GM21367 (cell line): ENCODE results near the gene DNM3.

Experiments used
- ATAC-seq: cut with Tn5 transposase; IDR thresholded peaks from one replicate; pipeline ENCODE4 v1.9.1; 2021; ENCODE audit not compliant: unreplicated experiment

DNM3 gene

DNA sequence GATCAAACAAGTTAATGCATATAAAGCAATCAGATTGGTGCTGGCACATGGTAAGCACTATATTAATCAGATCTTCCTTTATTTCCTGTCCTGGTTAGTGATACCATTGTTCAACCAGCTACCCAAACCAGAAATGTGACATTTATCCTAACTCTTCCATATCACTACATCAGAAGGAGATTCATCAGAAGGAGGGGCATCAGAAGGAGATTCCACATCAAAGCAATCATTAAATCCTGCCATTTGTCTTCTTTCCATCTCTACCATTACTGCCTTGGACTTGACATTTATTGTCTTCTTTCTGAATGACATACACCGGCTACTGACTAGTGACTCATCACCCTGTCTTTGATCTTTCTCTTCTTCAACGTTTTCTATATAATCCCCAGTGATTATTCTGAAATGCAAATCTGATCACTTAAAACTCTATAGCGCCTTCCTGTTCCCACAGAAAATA is 75.0 kb downstream of the DNM3 start:
- no peak for ATAC-seq

DNA sequence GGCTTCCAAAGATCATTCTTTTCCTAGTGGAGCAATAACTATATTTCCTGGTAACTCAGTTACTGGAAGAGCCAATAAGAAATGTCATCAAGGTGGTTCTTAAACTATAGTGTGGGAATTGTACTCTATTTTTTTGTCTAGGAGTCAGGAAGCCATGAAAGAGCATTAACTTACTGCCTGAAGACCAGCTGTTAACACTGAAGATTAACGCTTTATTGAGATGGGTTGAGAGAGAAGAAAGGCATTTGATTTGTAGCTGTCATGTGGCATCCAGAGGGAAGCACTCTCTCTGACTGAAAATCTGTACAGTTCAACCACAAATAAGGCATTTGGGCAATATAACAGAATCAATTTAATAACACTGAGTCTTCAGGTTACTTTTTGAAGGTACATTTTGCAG is 76.0 kb downstream of the DNM3 start:
- no peak for ATAC-seq

DNA sequence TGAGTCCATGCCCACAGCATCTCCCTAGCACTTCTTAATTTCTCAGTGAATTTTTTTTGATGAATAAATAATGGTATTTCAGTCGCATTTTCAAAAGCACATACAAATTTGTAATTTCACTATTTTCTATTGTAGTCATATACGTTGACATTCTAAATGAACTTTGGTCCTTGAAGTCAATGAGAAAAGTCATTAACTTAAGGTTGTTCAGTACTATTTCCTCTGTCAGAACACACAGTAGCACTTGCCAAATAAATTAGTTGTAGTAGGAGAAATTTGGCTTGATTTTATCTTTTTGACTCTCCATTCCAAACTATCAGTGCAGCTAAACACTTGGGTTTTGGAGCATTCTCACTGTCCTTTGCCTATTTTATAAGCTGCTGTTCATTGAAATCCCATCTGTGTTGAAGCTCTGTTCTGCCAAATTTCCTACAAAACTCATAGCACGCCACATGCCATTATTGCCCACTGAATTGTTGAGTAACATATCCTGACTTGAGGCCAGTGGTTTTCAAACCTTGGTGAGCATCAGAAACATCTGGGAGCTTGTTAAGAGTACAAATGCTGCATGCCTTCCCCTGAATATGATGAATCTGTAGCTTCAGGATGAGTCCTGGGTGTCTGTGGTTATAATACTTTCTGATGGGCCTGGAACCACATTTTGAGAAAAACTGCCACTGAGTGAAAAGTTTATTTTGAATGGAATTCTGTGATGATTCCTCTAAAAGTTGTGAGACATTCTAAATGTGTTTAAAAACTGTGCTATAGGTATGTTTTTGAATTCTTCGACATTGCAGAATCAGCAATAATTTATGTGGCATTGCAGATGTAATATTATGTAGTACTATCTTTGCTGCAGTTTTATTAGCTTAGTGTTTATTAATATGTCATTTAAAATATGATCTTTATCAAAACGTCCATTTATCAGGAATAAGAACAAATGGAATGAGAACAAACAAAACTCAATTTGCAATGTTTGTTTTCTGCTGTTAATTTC is 78.9 kb downstream of the DNM3 start:
- ATAC-seq: no peak

DNA sequence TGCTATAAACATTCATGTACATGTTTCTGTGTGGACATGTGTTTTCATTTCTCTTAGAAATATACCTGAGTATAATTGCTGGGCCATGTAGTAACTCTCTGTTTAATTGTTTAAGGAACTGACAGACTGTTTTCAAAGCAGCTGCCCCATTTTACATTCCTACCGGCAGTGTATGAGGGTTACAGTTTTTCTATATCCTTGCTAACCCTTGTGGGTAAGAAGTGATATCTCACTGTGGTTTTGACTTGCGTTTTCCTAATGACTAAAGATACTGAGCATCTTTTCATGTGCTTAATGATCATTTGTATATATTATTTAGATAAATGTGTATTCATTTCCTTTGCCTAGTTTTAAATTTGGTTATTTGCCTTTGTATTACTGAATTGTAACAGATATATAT is 81.7 kb downstream of the DNM3 start:
- no peak for ATAC-seq

DNA sequence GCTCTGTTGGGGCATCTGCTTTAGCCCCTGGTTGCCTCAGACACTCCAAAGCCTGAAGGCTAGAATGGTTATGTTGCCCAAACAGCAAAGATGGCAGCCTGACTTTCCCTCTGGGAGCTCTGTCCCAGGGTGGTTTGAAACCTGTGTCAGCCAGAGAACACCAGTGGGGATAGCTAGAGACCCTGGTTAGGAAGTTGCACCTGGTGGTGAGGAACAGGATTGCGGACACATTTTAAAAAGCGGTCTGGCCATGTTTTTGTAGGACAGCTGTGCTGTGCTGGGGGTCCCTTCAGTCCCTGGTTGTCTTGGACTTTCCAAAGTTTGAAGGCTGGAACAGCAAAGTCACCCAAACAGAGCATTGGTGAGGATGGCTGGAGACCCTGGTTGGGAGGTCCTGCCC is 87.8 kb downstream of the DNM3 start:
- no peak for ATAC-seq

DNA sequence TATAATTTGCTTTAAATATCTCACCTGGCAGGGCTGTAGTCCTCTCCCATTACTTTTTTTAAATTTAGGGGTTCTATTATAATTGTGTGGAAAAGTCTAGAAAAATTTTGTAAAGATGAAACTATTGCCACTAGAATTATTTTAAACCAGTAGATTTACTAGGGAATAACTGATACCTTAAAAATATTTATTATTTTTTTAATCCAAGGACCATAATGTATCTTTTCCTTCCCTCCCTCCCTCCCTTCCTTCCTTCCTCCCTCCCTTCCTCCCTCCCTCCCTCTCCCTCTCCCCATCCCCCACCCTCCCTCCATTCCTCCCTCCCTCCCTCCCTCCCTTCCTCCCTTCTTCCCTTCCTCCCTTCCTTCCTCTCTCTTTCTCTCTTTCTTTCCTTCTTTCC is 90.5 kb downstream of the DNM3 start:
- ATAC-seq: no peak

DNA sequence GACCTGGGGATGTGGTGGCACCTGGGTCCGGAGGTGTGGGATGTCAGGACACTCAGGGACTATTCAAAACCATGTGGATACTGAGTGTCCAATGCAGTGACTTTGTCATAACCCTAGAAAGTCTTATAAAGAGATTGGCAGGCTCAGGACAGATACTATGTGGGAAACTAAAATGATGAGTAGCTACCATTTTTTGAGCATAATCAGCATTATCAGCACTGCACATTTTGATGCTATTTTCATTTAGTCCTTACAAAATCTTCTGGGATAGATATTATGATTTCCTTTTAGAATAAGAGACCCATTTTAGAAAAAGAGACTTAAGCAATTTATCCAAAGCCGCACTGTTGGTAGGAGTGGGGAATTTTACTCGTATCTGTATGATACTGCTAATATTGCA is 93.4 kb downstream of the DNM3 start:
- ATAC-seq: no peak

DNA sequence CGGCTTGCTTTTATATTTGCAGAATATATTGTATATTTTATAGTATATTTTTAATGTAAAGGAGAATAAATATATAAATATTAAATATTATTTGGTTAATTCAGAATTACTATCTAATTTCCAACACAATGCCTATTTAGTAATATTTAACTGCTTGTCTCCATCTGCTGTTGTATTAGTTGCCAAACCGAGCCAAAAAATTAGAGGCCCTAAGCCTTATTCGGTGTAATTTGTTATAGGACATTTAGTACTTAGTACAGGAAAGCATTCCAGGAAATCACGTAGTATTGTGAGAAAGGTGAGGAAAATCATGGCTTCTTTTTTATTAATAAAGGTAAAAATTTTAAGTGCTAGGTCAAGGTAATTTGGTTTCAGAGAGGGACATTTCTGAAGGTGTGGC is 93.8 kb downstream of the DNM3 start:
- ATAC-seq: no peak

DNA sequence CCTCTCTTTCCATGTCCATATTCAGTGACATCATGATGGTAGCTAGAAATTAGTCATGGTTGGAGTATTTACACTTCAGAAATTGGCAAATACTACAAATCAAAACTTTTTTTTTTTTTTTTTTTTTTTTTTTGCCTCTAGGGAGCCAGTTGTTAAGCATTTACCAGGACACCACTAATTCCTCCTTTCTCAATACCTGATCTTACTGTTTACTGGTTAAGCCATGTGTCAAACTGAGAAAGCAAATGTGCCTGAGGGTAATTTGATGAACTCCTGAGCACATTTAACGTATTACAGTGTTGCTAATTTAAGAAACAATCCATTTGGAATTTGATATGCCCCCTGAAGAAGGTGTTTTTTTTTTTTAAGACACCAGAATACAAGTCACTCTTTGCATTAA is 94.4 kb downstream of the DNM3 start:
- ATAC-seq: no peak

DNA sequence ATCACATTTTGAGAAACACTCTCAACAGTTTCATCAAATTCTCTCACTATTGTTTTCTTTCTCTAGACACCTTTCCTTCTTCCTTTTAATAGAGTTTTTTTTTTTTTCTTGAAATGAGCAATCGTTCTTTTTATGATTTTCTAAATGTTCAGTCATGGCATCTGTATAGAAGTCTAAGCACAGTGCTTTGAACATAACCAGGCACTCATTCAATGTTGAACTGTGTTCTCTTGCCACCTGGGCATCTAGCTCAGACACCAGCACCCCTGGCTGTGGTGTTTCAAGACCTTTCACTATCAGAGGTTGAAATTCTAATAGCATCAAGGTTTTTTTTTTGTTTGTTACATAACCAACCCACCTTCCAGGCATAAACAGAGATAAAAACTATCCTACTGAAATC is 96.6 kb downstream of the DNM3 start:
- no peak for ATAC-seq

DNA sequence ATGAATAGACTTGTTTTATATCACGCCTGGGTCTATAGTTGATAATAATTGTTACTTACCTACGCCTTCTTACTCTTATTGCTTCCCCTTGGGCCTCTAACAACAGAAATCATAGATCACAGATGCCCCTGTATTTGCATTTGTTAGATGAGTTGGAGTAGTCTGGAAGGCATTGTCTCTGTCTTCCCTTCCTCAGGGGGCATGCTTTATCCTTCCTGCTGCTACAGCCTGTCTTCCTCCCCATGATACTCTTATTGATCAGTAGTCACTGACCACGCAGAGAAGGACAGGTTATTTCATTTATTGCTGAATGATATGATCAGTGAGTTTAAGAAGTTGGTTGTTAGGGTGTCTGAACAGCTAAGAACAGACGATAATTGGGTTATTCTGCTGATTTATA is 98.4 kb downstream of the DNM3 start:
- ATAC-seq: no peak

DNA sequence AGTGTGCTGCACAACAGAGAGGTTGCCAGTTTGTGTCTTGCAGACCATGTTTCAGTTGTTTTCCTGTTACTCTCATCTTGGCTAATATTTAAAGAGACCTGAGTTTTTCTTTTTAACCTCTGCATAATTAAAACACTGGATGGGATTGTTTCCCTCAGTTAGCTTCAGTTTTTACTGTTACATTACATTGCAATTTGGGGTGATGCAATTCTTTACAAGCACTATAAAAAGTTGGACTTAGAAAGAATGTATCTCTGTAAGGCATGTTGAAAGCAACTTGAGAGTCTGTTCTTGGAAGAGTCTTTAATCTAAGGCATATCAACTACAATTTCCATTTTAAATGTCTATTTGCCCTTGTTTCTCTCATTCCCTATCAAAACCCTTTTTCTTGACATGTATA is 99.1 kb downstream of the DNM3 start:
- ATAC-seq: no peak

DNA sequence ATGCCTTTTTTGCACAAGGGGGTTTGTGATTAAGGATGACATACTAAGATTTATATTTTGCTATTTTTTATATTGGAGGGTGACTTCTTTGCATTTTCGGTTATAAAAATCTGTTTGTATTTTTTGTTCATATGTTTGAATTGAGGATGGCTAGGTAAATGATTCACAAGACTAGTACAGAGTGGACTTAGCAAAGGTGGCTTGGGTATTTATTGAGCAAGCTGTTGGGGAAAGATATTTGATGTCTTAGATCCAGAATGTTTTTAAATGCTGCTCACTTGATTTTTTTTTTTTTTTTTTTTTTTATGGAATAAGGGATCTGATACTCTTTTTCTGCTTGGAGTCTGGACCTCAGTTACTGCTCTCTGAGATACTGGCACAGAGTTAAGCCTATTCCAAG is 100.6 kb downstream of the DNM3 start:
- no peak for ATAC-seq

DNA sequence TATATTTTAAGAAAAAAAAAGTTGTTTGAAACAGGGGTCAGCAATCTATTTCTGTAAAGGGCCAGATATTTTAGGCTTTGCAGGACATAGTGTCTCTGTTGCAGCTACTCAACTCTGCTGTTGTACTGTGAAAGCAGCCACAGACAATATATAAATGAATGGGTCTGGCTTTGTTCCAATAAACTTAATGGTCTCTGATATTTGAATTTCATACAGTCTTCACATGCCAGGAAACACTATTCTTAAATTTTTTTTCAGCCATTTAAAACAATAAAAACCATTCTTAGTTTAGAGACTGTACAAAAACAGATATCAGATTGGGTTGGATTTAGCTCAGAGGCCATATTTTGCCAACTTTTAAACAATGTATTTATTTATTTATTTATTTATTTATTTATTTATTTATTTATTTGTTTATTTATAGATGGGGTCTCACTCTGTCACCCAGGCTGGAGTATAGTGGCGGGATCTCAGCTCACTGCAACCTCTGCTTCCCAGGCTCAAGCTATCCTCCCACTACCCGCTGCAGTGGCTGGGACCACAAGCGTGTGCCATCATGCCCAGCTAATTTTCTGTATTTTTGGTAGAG is 102.8 kb downstream of the DNM3 start:
- no peak for ATAC-seq

DNA sequence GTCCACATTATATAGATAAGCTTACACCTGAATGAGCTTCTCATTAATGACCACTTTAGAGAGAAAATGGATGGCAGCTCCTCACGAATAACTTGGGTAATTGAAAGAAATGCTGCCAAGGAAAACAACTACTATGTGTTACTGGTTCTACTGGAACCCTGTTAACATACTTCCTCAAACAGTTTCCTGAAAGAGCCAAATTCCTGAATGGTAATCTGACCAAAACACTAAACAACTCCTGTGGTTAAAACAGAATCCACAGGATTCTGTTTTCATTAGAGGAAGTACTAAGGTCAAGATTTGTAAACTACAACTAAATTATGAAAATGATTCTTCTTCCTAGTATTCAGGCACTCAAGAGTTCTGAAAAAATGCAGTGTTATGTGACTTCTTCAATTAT is 107.2 kb downstream of the DNM3 start:
- ATAC-seq: no peak

DNA sequence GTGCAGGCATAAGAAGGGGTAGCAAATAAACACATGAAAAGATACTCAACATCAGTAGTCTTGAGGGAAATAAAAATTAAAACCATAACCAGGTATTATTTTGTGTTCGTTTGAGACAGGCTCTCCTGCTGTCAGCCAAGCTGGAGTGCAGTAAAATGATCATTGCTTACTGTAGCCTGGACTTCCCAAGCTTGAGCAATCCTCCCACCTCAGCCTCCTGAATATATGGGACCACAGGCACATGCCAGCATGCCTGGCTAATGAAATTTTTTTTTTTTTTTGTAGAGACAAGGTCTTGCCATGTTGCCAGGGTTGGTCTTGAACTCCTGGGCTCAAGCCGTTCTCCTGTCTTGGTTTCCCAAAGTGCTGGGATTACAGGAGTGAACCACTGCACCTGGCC is 108.0 kb downstream of the DNM3 start:
- ATAC-seq: no peak

DNA sequence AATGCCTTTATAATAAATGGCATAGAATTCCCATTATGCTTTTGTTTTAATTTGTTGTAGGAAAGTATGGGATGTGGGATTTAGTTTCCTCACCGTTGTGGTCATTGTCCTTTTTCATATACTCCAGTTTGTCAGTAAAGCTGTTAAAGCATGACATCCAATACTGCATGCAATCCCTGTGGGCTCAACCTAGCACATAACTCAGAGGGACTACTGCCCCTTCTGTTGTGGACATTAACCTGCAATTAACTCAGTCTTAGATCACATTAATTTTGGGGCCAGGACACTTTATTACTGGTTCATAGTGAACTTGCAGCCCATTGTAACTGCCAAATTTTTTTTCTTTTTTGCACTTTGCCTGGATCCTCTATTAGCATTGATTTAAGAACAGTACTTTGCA is 112.5 kb downstream of the DNM3 start:
- no peak for ATAC-seq

DNA sequence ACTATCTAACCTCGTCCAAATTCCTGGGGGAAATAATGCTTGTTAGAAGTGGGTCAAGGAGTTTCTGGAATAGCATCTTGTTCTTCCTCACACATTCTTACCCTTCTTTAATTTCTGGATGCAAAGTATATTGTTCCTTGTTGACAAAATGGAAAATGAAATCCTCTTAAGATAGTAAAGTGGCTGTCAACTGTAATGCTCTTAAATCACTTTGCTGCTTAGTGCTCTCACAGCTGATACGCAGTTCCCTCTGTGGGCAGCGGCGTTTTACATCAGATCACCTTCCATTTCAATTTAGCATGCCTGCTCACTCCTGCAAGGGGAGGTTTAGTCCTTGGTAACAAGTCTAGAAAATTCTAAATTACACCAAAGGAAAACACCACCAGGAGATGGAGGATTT is 113.1 kb downstream of the DNM3 start:
- ATAC-seq: no peak

DNA sequence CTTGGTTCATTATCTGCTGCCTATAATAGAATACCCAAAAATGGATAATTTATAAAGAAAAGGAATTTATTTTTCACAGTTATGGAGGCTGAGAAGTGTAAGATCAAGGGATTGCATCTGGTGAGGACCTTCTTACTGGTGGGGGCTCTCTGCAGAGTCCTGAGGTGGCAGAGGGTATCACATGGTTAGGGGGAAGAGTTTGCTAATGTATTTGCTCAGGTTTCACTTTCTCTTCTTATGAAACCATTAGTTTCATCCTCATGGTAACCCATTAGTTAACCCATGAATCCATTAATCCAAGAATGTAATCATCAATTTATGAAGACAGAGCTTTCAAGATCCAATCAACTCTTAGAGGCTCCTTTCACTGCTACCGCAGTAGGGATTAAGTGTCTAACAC is 120.6 kb downstream of the DNM3 start:
- peak; percentile 55 for ATAC-seq

DNA sequence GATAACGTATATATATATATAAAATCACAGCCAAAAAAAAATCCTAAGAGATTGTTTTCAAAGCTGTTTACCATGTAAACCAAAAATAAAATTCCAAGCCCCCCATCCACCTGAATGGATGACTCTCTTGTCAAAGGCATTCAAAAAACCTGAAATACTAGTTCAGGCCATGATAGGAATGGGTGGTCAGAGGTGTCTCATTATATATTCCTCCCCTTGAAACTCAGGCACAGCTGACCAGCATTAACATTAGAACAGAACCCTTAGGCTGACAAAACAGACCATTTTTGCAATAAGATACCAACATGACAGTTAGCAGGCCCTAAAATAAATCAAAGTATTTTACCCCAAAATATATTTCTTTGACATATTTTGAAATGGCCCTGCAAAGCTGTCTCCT is 122.5 kb downstream of the DNM3 start:
- ATAC-seq: no peak

DNA sequence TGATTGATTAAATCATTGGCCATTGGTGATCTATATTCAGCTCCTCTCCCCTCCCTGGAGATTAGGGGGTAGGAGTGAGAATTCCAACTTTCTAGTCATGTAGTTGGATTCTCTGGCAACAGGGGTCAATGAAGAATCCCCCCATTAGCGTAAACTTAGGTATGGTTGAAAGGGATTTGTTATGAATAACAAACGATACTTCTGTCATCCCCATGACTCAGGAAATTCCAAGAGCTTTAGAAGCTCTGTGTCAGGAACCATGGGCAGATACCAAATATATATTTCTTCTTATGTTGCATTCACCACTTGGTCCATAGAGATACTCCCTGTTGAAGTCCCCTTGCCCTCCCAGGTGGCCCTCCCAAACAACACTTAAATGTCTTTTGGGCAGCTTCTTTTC is 124.5 kb downstream of the DNM3 start:
- no peak for ATAC-seq

DNA sequence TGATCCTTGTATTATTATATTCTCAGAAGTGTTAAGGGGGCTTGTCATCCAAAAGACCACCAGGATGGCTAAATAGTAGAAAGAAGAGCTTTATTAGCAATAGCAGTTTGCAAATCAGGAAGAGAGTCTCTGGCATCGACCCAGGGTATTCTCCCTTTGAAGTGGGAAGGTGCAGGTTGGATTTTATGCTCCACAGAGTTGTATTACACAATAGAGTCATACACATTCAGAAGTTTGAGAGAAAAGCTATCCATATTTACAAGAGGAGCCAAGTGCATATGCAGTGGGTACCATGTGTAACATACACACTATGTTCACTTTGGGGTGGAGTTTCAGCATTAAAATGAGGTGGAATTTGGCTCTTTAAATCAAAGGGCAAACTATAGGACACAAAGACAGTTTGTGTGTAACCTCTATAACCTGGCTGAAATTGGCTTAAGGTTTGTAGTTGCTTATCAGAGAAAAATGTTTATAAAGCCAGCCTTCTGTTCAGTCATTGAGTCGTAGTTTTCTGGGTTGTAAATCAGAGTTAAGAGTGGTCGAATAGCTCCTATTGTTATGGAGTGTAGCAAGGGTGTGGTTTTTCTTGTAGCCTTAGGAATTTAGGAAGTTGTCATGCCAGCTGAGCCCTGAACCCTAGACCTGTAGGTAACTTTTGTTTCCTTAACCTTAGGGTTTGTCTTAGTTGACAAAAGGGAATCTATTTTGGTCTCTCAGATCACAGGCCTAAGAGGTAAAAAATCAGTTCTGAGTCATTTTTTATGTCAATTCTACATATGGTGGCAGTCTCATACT is 125.3 kb downstream of the DNM3 start:
- no peak for ATAC-seq
